HuH-7 (cell line): ENCODE measurements around the gene RNF4.
A peak's percentile ranks its signal among the peaks of the same experiment; 100 is the strongest.
"Not testable (repeated sequence)": the region's sequence is repeated elsewhere in the genome, so short reads cannot be mapped to it uniquely, and the experiment has no call there.

Experiments
- DNase-seq: peaks from one replicate; pipeline ENCODE4 v3.0.0; 2011; ENCODE audit warnings: low spot score

The RNF4 gene

DNA sequence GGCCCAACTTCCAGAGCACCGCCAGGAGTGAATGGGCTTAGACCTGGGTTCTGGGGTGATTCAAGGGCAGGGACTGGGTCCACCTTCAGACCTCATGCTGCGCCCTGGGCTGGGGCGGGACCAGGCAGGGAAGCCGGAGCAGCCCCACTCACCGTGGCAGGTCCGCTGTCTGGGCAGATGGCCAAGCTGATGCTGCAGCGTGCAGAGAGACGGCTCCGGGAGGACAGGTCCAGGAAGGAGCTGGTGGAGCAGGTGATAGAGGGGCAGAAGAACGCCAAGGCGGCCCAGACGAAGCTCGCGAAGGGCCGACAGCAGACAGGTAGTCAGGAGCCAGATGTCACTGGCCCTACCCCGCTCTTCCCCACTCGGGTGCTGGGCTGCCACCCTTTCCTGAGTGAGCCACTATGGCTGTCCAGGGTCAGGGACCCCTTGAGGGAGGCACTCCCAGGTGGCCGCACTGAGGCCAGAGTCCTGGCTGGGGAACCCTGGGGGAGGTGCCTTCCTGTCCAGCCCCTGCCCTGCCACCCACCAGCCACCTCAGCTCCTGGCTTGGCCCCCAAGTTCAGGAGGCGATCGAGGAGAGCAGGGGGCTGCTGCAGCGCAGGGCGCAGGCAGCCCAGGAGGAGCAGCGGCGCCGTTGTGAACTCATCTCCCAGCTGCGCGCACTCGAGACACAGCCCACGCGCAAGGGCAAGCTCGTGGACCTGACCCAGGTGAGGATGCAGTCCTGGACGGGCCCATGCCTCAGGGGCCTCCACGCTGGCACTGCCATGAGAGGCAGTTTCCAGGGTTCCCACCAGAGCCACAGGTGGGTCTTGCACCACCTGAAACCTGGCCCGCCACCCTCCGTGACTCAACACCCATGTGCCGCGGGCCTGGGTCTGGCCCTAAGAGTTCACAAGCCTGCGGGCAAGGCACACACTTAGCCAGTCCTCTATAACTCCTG lies 10.1 kb upstream of the RNF4 start:
- DNase-seq, result no peak

DNA sequence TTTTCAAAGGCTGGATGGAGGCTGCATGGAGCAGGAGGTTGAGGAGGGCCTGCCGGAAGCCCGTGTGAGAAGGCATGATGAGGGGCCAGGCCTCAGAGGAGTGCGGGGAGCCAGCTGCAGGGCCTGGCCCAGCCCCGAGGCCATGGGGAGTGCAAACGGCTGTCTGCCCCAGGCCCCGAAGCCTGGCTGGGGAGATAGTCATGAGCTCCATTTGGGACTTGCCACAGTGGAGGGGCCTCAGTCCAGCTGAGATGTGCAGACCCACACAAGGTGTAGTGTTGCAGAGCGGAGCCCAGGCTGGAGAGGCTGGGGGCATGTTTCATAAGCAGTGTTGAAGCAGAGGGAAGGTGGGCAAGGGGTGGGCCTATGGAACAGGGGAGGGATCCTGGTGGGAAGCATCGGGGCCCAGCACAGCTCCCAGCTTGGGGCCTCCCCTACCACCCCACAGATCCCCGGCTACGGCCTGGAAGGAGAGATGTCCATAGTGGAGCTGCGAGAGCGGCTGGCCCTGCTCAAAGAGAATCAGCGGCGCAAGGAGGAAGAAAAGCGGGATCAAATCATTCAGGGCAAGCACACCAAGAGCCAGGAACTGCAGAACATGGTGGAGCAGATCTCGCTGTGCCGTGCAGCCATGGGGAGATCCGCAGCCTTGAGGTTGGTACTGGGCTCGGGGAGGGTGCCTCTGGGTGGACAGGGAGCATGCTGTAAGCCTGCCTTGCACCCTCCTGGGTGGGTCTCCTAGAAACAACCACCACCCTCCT lies 9.1 kb upstream of the RNF4 start:
- DNase-seq, result no peak

DNA sequence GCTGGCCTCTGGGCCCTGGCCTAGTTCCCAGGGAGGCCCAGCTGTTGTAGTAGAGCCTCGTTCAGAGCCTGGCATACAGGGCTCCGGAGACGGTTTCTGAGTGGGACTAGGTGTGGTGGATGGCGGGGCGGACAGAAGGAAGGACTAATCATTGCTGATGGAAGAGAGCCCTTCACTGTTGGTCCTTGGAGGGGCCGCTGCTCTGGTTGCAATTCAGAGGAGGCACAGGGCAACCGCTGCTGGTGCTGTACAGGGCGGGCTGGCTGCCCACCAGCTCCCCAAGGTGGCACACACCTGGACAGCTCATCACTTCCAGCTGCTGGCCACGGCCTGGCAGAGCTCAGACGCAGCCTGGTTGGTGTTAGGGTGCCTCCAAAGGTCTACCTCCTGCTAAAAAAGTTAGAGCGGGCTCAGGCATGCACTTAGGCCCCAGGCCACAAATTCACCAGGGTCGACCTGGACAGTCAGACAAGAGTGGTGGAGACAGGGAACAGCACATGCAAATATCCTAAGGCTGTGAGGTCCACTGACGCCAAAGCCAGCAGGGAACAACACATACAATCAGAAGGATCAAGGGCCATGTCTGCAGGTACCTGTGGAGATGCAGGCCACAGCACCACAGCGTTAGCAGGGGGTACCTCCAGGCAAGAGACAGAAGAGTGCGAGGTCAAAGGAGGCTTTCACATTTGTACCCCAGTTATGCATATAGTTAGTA lies 7.5 kb upstream of the RNF4 start:
- peak; percentile 6 for DNase-seq

DNA sequence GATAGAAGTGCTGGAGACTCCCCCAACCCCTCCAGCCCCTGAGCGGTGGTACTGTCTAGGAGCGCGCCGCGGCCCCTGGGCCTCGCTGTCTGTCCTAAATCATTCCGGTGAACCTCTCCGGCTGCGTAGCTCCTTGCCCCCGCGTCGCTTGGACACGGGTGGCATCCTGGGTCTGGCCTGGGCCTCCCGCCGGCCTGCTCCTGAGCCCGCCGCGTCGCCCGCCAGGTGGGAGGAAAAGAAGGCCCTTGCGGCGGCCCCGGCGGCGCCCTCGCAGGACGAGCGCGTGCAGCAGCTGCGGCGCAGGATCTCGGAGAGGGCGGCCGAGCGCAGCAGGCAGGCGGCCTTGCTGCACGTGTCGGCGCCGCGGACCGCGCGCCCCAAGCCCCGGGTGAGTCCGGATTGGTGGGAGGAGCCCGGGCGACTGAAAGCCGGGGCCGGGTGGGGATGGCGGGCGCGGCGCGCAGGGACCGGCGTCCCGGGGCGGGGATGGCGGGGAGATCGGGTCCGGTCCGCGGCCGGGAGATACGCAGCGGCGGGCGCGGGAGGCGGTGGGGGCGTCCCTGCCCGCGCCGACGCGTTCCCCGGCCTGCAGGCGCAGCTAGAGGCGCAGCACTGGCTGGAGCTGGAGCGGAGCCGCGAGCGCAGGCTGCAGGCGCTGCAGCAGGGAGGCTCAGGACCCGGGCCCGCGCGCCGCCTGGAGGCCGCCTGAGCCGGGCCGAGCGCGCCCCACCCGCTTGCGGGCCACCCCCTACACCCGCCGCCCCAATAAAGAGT lies 6.5 kb upstream of the RNF4 start:
- DNase-seq, result peak; percentile 78

DNA sequence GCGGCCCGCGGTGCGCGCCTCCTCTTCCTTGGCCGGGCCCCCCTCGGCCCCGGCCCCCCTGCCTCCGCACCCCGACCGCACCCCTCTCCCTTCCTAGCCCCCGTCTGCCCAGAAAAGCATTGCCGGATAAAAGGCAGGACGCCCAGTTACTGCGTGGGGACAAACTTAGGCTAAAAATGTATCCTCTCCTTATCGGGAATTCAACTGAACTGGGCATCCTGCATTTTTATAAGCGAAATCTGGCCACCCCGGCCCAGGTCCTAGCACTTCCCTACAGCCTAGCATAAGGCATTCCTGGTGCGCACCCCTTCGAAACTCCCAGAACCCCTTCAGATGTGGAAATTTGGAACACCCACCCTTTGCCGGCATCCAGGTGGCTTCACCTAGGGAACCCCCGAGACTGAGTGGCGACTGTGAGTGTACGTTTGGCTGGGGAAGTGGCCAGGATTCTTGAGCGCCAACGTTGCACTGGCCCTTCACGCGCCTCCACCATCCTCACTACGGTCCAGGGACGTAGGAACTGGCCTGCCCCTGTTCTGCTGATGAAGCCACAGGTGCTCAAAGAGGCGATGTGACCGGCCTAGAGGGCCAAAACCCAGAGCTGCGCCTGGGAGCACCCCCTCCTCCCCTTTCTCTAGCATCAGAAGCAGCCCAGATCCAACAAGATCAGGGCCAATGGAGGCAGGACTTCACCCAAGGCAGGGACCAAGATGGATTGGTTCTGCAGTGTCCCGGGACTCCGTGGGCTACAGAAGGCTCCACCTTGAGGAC lies 5.7 kb upstream of the RNF4 start:
- DNase-seq, result no peak

DNA sequence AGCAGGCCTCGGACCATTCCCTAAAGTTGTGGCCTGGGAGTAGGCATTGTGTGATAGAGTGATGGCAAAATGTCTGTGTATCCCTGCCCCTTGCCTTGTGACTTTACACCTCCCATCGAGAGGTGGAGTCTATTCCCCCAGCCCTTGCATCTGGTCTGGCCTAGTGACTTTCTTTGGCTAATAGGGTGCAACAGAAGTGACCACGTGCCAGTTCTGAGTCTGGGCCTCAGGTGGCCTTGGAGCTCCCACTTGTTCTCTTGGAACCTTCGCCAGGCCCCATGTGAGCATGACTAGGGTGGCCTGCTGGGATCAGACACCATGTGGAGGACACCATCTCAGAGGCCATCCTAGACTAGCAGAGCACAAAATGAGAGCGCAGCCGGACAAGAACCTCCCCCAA lies 3.9 kb upstream of the RNF4 start:
- no peak for DNase-seq

DNA sequence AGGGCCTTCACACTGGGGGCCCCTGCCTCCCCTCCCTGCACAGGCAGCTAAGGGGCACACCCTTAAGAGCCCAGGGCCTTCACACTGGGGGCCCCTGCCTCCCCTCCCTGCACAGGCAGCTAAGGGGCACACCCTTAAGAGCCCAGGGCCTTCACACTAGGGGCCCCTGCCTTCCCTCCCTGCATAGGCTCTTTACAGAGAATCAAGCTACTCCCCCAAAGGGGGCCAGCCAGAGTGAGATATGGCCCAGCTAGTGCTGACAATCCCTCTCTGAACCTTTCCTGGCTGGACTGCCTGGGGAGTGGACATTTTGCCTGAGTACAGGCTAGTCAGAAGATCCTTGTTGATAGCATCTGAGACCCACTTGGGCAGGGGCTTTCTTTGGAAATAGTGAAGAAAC lies 3.4 kb upstream of the RNF4 start:
- DNase-seq, result not testable (repeated sequence)

DNA sequence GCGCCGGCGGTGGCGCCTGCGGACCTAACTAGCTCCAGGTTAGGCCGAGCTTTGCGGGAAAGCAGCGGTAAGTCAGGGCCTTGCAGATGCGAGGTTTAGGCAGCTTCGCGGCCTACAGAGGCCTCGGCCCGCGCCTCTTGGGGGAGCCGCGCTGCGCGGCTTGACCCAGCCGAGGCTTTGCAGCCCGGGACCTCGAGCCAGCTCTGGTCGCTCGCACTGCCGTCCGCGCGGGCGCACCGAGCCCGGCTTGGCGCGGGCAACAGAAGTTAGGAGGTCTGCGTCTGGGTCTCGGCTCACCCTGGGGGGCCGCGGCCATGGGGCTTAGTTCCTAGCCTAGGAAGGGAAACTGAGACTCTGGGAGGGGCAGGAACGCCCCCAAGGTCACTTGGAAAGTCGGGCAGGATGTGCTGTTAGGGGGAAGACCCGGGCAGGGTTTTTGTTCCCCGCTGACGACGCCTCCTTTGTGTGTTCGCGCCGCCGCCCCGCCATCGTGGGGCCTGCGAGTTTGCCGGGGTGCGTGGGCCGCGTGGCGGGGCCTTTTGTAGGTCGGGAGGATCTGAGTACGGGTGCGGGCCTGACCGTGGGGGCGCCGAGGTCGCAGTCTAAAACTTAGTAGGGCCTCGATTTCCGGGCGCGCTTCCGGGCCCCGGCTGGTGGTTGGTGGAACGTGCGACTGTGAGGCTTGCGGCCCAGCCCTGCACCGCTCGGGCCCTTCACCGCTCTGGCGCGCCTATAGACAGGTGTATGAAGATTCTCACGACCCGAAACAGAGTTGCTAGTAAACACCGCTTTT lies 482 bp downstream of the RNF4 start:
- peak; percentile 53 for DNase-seq

DNA sequence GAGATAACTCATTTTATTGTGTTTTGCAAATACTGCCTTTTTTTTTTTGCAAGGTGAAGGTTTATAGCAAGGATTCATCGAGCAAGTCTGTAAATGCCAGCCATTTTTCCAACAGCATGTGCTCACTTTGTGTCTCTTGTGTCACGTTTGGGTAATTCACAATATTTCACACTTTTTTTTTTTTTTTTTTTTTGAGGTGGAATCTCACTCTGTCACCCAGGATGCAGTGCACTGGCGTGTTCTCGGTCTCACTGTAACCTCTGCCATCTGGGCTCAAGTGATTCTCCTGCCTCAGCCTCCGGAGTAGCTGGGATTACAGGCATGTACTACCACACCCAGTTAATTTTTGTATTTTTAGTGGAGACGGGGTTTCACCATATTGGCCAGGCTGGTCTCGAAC lies 1.9 kb downstream of the RNF4 start:
- DNase-seq, result no peak

DNA sequence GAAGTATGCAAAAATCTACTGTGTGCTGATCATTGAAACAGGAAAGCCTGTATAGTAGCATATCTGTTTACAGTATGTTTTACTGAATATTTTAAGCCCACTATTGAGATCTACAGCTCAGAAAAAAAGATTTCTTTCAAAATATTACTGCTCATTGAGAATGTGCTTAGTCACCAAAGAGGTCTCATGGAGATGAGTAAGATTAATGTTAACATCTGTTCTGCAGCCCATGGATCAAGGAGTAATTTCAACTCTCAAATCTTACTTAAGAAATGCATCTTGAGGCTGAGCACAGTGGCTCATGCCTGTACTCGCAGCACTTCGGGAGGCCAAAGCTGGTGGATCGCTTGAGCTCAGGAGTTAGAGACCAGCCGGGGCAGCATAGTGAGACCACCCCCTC lies 3.3 kb downstream of the RNF4 start:
- DNase-seq, result no peak

DNA sequence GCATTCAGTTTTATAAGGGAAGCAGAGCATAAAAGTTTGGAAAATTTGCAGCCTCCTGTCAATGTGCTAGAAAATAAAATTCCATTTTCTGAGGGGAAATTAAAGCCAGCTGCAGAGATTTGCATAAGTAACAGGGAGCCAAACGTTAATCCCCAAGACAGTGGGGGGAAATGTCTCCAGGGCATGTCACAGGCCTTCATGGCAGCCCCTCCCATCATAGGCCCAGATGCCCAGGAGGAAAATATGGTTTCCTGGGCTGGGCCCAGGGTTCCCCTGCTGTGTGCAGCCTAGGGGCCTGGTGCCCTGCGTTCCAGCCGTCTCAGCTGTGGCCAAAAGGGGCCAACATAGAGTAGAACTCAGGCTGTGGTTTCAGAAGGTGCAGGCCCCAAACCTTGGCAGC lies 9.3 kb downstream of the RNF4 start:
- no peak for DNase-seq

DNA sequence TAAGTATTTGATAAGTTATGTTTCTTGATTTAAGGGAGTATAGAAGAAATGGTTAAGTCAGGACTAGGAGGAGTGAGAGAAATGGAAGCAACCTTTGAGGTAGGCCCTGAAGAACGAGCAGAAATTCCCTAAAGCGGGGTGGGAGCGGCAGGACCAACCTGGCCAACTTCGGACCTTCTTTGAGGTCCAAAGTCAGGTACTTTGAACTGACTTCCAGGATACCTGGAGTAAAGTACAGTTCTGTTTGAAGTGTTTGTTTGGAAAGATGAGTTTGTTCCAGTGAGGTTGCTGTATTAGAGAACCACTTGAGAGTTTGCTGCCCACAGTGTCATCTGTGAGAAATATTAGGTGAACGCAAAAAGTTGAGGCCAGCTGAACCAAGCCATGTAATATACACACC lies 11.7 kb downstream of the RNF4 start:
- DNase-seq, result no peak

DNA sequence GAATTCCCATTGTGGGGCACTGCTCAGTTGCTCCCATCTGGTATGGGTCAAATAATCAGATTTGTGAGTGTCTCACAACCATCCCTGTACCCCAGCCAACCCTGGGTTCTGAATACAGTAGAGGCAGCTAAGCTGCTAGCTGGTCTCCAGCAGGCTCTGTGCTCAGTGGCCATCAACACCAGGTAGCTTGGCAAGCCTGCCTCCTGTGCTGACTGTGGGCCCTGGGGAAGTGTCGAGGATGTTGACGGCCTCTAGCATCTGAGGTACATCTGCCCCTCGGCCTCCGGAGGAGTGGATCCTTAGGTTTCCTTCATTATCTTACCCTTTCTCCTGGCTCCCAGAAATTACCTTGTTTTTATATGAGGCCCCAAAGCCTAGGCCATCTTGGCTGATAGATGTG lies 13.3 kb downstream of the RNF4 start:
- no peak for DNase-seq

DNA sequence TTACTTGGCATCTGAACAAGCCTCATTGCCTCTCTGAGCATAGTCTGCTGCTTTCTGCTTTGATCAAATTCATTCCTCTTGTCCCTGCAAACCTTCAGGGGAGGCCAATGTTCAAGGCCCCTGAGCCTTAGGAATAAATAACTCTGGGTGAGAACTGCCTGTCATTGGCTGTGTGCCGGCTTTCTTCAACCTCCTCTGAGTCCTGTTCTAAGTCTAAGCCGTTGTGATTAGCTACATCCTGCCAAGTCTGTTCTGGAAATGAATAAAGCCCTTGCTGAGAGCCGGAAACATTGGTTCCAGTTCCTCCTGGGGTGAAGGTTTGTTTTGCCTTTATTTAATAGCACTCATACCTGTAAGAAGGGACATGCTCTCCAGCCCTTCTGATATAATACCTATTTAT lies 13.8 kb downstream of the RNF4 start:
- no peak for DNase-seq

DNA sequence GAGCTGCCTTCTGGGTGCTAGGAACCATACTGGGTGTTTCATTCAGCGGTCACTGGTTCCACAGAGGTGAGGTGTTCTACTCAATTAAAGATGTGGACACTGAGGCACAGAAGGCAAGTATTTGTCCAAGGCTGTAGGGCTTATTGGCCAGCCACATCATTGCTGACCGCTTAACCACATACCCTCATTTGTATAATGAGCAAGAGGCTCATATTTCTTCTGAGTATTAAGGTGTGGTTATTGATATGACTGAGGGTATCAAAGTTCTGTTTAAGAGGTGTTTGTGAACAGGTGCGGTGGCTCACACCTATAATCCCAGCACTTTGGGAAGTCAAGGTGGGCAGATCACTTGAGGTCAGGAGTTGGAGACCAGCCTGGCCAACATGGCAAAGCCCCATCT lies 14.3 kb downstream of the RNF4 start:
- DNase-seq, result no peak

DNA sequence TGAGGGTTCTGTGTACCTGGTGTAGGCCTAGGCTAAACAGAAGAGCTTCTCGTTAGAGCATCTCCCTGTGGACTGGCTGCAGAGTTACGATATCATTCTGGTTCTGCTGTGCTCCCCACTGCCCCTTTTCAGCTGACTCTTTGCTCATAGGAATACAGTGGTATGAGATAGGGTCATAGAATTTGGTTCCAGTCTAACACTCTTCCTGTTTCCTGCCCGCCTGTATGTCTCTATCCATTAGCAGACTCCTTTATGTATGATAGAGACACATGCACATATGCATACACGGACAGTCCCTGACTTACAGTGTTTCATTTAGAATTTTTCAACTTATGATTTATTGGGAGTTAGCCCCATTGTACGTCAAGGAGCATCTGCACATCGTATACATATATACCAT lies 15.3 kb downstream of the RNF4 start:
- no peak for DNase-seq

DNA sequence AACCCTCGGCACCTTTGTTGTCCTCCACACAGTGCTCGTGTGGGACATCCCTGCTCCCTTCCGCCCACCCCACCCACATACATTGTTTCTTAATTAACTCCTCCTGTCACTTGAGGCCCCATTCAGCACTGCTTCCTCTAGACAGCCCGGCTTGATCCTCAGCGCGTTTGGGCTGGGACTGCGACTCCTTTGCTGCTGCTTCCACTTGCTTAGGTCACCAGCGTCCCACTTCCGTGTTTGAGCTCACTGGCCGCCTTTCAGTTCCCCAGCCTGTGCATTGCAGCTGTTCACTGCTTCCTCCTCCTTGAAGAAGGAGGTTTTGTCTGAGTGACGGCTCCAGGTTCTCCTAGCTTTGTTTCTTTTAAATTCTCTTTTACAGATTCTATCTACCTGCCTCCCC lies 16.1 kb downstream of the RNF4 start:
- DNase-seq, result no peak

DNA sequence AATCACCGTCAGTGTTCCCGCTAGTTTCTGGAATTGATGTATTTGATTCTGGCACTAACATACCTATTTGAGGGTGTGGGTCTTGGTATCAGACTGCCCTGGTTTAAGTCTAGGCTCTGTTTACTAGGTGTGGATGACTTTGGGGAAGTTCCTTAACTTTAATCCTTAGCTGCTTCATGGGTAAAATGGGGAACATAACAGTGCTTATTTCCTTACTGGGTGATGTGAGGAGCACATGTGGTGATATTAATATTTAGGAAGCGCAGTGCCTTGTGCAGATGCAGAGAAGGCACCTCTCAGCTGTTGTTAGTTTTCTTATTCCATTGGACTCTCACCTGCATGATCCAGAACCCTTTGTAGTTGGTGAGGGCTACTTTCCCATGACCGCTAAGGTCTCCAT lies 17.1 kb downstream of the RNF4 start:
- no peak for DNase-seq

DNA sequence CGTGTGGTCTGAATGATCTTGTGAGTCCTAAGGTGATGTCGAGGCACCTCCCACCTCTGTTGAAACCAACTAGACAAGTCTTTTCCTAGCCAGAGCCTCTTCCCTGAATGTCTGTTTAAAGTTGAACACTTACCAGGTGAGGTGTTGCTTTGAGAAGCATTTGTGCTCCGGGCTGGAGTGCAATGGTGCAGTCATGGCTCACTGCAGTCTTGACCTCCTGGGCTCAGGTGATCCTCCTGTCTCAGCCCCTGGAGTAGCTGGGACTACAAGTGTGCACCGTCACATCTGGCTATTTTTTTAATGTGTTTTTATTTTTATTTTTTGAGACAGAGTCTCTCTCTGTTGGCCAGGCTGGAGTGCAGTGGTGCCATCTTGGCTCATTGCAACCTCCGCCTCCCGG lies 18.1 kb downstream of the RNF4 start:
- DNase-seq, result no peak

DNA sequence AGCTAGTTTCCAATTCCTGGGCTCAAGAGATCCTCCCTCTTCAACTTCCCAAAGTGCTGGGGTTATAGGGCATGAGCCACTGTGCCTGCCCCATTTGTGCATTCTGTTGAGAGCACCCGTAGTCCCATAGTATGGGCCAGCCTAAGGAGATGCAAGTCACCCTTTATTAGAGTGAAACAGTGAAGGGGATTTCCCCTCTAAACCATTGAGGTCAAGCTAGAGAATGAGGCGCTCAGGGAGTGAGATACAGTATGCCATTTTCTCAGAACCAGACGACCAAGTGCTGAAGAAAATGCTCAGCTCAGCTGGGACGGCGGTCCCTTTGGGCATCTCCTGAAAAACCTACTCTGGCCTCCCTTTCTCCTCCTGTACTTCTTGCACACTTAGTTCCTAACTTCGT lies 18.7 kb downstream of the RNF4 start:
- DNase-seq, result no peak
